HG02678 (cell line): Measurements from ENCODE around the gene SLC16A3.
A peak's percentile ranks its signal among the peaks of the same experiment; 100 is the strongest.
"Not testable (repeated sequence)": the region's sequence is repeated elsewhere in the genome, so short reads cannot be mapped to it uniquely, and the experiment has no call there.

ENCODE experiments used
- ATAC-seq: cut with Tn5 transposase; IDR thresholded peaks from one replicate; pipeline ENCODE4 v1.9.1; 2021; ENCODE audit warnings: mild to moderate bottlenecking, moderate library complexity; ENCODE audit not compliant: unreplicated experiment

Gene SLC16A3

DNA sequence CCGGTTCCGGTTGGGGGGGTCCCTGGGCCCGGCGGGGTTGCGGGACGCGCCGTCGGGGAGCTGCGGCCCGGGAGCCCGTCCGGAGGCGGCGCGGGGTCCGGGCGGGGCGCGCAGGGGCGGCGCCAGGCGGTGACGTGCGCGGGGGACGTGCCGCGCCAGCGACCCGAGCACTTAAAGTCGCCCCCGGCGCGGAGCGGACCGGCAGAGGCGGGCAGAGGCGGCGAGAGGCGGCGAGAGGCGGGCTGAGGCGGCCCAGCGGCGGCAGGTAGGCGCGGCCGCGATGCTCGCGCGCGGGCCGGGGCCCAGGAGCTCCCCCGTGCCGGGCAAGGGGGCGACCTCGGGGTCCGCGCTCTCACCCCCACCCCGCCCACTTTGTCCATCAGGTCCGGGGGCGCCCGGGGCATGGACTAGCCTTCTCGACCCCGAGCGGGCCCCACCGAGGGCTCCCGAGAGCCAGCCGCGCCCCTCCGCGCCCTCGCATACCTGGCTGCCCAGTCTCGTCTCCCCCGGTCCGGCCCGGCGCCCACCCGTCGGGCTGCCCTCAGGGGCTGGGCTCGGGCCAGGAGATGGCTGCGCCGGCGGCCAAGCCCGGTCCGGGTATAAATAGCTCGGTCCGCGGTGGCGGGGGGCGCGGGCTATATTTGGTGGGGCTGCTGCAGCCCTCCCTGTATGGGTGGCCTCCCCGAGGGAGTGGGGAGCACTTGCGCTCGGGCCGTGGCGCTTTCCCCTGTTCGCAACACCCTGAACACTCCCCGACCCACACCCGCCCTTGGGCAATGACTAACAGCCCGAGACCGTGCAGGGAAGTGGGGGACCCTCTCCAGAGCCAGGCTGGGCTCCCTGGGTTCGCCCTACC, at the start of gene SLC16A3:
Gene SLC16A3, plus strand, starts transcription at position 201 of the 856 bp plus-strand sequence. CDS start 6,967 bp downstream, outside the sequence.
- ATAC-seq = peak; percentile 44

GRCh38 chr17:82179412-82179811, 49.4 kb upstream of the SLC16A3 start:
- ATAC-seq = no peak

DNA sequence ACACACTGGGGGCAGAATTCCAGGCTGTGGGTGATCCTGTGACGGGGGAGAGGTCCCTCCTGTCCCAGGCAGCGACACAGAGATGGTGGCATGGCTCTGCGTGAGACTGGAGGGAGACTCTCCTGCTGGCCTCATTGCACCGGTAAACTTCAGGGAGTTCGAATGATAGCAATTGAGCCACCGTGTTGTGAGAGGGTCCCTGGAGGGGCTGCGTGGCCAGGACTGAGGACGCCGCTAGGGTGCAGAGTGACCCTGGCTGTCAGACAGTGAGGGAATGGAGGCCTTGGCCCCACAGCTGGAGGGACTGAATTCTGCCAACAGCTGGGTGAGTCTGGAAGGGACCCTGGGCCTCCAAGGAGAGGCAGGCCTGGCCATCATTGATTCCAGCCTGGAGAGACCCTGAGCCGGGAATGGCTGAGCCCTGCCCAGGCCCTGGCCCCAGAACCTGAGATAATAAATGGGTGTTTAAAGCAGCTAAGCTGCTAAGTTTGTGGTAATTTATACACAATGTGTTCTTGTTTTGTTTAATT, 48.8 kb upstream of the SLC16A3 start:
- ATAC-seq = no peak

DNA sequence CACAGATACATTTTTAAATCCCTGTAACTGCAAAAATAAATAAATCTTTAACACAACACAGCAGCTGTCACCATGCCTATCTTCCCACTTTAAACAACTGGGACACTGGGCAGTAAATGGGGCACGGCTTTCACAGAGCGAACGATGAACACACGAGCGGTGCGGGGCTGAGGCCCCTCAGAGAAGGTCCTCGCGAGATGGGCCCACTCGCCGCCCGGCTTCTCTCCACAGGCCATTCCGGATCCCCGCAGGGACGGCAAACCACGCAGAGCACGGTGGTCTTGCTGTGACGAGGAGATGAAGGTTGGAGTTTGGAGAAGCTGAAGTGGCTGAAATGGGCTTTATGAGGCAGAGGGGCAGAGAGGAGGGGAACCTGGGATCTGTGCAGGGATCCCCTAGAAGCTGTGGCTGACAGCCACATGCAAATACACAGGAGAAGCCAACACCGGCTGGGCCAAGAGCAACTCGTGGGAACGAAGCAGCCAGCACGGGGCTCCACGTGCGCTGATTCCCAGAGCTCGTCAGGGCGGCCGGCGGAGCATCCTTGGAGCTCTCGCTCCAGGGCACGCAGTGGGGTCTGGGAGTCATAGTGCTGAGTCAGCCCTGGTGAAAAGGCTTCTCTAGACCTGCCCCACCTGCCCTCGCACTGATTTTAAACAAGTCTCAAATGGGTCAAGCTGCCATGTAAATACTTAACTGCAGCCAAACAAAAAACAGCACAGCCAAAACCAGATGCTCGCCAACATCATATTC, 47.9 kb upstream of the SLC16A3 start:
- no peak for ATAC-seq

DNA sequence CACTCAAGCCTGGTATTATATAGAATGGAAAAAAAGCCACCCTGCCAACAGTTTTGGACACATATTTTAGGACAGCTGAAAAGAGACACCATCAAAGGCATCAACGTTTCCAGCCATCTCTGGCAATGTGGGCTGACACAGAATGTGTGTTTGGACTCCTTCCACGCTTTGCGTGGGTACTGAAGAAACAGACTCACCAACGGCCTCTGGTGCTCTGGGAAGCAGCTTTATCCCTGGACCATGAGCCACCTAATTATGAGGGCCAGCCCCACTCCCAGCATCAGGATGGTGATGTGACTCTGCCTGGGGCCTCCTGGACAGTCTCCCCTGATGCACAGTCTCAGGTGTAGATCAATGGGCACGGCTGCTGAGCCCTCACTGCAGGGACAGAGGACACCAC, 44.1 kb upstream of the SLC16A3 start:
- ATAC-seq = no peak

GRCh38 chr17:82186221-82186620, 42.6 kb upstream of the SLC16A3 start:
- no peak for ATAC-seq

GRCh38 chr17:82187500-82187899, 41.3 kb upstream of the SLC16A3 start:
- no peak for ATAC-seq

DNA sequence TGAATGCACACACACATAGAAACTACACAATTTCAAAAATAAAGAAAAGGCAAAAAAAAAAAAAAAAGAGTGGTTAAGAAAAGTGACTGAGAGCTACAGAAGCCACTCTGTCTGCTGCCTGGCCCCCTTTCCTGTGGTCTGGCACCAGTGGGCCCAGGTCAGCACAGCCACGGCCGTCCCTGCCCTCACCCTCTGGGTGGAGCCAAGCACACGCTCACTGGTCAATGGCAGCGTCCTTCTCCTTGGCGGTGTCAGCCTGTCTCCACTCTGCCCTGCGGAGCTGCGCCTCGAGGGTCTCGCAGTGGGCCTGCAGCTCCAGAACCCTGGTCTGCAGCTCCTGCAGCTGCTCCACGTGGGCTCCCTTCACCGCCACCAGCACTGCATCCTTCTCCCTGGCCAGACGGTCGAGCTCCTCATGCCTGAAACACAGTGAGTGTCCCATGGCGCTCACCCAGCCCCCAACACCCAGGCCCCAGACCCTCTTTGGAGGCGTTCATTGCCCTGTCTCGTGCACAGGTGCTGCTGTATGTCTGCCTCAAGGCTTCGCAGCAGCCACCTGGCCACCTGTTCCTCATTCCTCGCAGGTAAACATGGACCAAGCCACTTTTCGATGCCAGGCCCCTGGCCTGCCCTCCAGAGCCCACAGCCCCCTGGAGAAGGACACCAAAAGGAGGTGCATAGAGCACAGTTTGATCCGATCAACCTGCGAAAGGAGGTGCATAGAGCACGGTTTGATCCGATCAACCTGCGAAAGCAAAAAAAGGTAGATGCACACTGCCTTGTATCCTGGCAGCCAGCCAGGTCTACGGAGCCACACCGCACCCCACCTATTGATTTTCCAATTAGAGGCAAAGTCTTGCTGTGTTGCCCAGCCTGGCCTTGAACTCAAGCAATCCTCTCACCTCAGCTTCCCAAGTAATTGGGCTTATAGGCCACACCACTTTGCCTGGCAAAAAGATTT, 40.6 kb upstream of the SLC16A3 start:
- ATAC-seq = no peak

DNA sequence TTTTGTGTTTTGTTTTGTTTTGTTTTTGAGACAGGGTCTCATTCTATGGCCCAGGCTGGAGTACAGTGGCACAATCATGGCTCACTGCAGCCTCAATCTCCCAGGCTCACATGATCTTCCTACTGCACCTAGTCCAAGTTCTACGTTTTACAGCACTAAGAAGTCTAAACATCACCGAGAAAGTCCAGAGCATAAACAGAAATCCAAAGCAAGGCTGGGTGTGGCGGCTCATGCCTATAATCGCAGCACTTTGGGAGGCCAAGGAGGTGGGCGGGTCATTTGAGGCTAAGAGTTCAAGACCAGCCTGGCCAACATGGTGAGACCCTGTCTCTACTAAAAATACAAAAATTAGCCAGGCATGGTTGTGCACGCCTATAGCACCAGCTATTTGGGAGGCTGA, 35.8 kb upstream of the SLC16A3 start:
- not testable (repeated sequence) for ATAC-seq

GRCh38 chr17:82193520-82194220, 35.2 kb upstream of the SLC16A3 start:
- no peak for ATAC-seq

DNA sequence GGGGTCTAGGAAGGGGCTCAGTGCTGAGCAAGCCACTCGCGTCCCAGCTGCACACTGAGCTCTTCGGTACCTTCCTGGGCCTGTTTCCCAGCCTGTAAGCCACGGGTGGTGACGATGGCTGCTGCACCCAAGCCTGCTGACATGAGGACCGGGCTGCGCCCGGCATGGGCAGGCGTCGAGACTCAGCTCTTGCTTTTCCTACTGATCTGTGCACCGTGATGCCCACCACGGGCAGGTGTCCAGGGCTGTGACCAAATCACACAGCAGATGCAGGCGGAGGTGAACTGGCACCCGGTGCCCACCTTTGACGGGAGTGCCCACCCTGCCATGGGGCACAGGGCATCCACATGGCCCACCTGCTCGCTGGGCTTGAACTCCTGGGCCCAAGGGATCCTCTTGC, 34.1 kb upstream of the SLC16A3 start:
- no peak for ATAC-seq

- no peak for ATAC-seq
Measured at GRCh38 chr17:82195675-82196672, 32.9 kb upstream of the SLC16A3 start.

DNA sequence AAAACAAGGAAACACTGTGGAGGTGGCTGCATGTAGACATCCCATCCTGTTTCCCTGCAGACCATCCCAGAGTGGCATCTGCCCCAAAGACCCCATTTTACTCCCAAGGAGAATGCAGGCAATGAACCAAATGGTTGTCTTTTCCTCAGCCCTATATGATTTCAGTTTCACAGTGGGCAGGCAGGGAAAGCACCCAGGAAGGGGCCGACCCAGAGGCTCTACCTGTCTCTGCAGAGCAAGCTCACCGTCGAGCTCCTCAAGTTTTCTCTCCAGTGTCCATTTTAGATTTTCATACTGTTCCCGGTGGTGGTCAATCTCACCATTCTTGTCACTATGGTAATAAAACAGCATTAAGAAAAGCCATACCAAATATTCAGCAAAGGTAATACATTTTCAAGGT, 30.8 kb upstream of the SLC16A3 start:
- no peak for ATAC-seq

- no peak for ATAC-seq
Measured at GRCh38 chr17:82199496-82199895, 29.3 kb upstream of the SLC16A3 start.

DNA sequence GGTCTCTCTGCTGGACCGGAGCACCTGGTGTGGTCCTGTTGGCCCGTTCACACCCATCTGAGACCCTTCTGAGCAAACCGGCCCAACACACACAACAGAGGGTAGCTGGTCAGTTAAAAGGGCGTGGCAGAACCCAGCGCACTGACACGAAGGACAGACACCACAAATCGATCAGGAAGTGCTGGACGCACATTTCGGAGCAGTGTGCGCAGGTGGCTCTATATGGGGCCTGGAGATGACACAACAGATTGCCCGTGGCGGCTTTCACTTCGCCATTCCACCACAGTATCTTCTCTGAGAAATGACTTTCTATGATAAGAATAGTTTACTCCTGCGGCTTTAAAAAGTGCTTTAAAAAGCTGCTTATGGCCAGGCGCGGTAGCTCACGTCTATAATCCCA, 28.7 kb upstream of the SLC16A3 start:
- ATAC-seq = no peak

DNA sequence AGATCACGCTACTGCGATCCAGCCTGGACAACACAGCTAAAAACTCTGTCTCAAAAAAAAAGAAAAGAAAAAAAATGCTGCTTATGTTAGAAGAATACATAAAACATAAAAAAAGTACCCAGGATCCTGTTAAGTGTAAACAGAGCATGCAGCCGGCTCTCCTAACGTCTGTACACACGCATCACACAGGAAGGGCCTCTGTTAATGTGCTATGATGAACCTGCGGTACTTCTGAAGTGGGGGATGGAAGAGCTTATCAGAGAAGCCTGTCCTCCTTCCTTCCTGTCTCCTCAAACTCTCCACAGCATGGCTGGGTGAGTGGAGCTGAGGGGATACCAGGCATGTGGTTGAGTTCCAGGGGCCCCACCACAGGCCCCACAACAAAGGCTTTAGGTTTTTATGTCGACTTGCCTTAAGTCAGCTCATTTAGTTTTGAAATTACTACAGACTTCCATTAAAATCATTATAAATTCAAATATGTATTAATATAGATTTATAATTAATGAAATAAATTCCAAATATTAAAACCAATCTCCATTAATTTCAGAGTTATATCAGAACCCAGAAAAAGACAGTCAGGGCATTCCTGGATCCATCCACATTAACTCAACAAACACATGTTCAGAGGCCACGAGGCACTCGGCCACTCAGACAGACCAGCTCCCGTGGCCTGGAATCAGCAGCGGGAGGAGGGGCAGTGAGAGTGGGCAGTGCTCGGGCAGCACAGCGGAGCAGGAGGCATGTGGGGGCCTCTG, 27.9 kb upstream of the SLC16A3 start:
- no peak for ATAC-seq

DNA sequence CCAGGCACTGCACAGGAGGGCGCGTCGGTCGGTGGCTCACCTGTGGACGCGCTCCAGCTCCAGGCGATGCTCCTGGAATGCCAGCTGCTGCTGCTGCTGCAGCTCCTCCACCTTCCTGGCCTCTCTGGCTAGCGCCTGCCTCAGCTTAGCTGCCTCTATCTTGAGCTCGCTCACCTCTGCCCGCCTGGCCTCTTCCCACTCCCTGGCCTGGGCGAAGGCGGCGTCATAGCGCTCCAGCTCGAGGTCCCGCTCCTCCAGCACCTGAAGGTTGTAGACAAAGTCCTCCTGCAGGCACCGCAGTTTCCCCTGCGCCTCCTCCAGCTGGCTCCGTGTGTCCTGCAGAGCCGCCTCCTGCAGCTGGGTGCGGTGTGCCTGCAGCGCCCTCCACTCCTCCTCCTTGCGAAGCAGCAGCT, 27.3 kb upstream of the SLC16A3 start:
- no peak for ATAC-seq

- no peak for ATAC-seq
Measured at GRCh38 chr17:82202981-82203380, 25.9 kb upstream of the SLC16A3 start.
